Panc1 (cell line): Measurements from ENCODE around the gene ZFR2. TPM values are rescaled to one million over a fixed set of nuclear protein-coding genes. Genes with fewer than 3 reads are reported as not detected.
A peak's percentile ranks its signal among the peaks of the same experiment; 100 is the strongest.

Source experiments
- ATAC-seq: fragments of 200-7000 bp; cut with Tn5 transposase; 2 replicates; pipeline ENCODE4 v1.9.1; 2020; ENCODE audit warnings: mild to moderate bottlenecking, moderate library complexity
- BruUV-seq: library from RNA; stranded (reverse); fragments of 400-500 nt; replicated peaks from 2 replicates; lab custom pipeline; 2021; lab: Mats Ljungman, UMichigan
- CTCF ChIA-PET: fragments of 300-600 bp; sonication (Branson Sonifier 250); formaldehyde crosslinking; loops from one replicate; lab custom pipeline; 2022; ENCODE audit warnings: antibody characterized with exemption; lab: Charles Lee
- POLR2A ChIA-PET: fragments of 300-600 bp; sonication (Branson Sonifier 250); formaldehyde crosslinking; loops from one replicate; lab custom pipeline; 2022; ENCODE audit warnings: antibody characterized with exemption; lab: Charles Lee
- DNase-seq: peaks from one replicate; pipeline ENCODE4 v3.0.0-alpha.2; 2010; ENCODE audit warnings: low read depth, low spot score
- H3K27ac ChIP-seq: 2 replicates; pipeline ENCODE4 v1.5.1; 2011; ENCODE audit warnings: mild to moderate bottlenecking, low read length, inconsistent platforms
- H3K27me3 ChIP-seq: fragments of 200-500 bp; sonication (Bioruptor generic); 2 replicates; pipeline ENCODE4 v1.6.0; 2014; ENCODE audit warnings: low read length, inconsistent platforms; ENCODE audit not compliant: control insufficient read depth, insufficient read depth
- H3K36me3 ChIP-seq: fragments of 200-500 bp; sonication (Bioruptor generic); 2 replicates; pipeline ENCODE4 v1.5.1; 2014; ENCODE audit warnings: inconsistent platforms, mild to moderate bottlenecking, low read length, moderate library complexity; ENCODE audit not compliant: control insufficient read depth, insufficient read depth
- H3K4me1 ChIP-seq: 2 replicates; pipeline ENCODE4 v1.5.1; 2011; ENCODE audit warnings: inconsistent platforms, mild to moderate bottlenecking, low read length, moderate library complexity; ENCODE audit not compliant: control insufficient read depth, insufficient read depth
- H3K4me3 ChIP-seq, 2 experiments: 2 replicates each; pipeline ENCODE4 v1.5.1; 2011 to 2012; ENCODE audit warnings: low read depth in 2 of 2, low read length in 2 of 2, mild to moderate bottlenecking in 2 of 2, inconsistent platforms in 1 of 2, moderate library complexity in 1 of 2
- H3K9me3 ChIP-seq: fragments of 200-500 bp; sonication (Bioruptor generic); 2 replicates; pipeline ENCODE4 v1.5.1; 2014; ENCODE audit warnings: low read depth, mild to moderate bottlenecking, inconsistent platforms, low read length, moderate library complexity; ENCODE audit not compliant: control insufficient read depth, insufficient read depth
- CTCF ChIP-seq: fragments of 450-650 bp; IDR thresholded peaks from 2 replicates; pipeline ENCODE4 v1.5.1; 2017; ENCODE audit warnings: mild to moderate bottlenecking
- POLR2AphosphoS5 ChIP-seq: IDR thresholded peaks from 2 replicates; pipeline ENCODE4 v1.6.1; 2012; ENCODE audit warnings: mild to moderate bottlenecking, low read depth, low read length, moderate library complexity
- REST ChIP-seq, 2 experiments: IDR thresholded peaks; 2 replicates each; pipeline ENCODE4 v1.6.1; 2011 to 2012; ENCODE audit warnings: low read depth in 2 of 2, control low read depth in 1 of 2, low read length in 1 of 2, mild to moderate bottlenecking in 1 of 2, moderate library complexity in 1 of 2; ENCODE audit not compliant: insufficient read depth in 1 of 2
- SIN3A ChIP-seq: IDR thresholded peaks from 2 replicates; pipeline ENCODE4 v1.6.1; 2012; ENCODE audit warnings: low read depth, mild to moderate bottlenecking, low read length, moderate library complexity, borderline replicate concordance; ENCODE audit not compliant: insufficient read depth
- TCF7L2 ChIP-seq: IDR thresholded peaks from 2 replicates; pipeline ENCODE4 v1.6.1; 2011; ENCODE audit warnings: mild to moderate bottlenecking, low read depth, low read length, inconsistent platforms
- in situ Hi-C: cut with HindIII; loops from 2 replicates; pipeline ENCODE4 v1.10.0; 2016; ENCODE audit warnings: low sequenced_read_pairs, low pct_unique_long_range_greater_than_20kb
- intact Hi-C: fragments of 100-400 bp; cut with micrococcal nuclease; formaldehyde crosslinking; loops from one replicate; pipeline ENCODE4 v1.10.0; 2022; ENCODE audit not compliant: unreplicated experiment
- total RNA-seq: library from RNA; stranded (reverse); gene quantifications from one replicate; pipeline ENCODE4 v1.2.1, GENCODE V29; 2021; ENCODE audit not compliant: unreplicated experiment

The ZFR2 gene
- total RNA-seq, 1 experiment from 2014 or later = 0.74 TPM

GRCh38 chr19:3784607-3785450, 84.0 kb downstream of the ZFR2 start:
- Histone ChIP-seq H3K4me1 (no peaks in the 10 kb centered on the region; the same call in 1 of the 2 replicates), H3K27me3 (no peaks in the 10 kb centered on the region), H3K9me3 (no peaks in the 10 kb centered on the region; the same call in 1 of the 2 replicates), H3K4me3 (no peak overlapping the region), H3K27ac (no peak overlapping the region), H3K36me3 (no peaks in the 10 kb centered on the region)
- TF ChIP-seq SIN3A = no peak
- in situ Hi-C loops (no loop called here), intact Hi-C loops (no loop called here)
- ChIA-PET CTCF (interaction anchor here (0.6 kb wide), 1 partner anchor 100 kb away, joined by 3 read pairs; no protein-coding TSS in a partner anchor), POLR2A (no interaction called here)
- ATAC-seq = peak; percentile 73
- no peak for DNase-seq
- BruUV-seq = no TSS peak

- H3K4me3 ChIP-seq = no peak overlapping the region
- DNase-seq (no peak), ATAC-seq (peak; percentile 80)
- H3K36me3 ChIP-seq = no peaks in the 10 kb centered on the region
- H3K4me1 ChIP-seq = no peaks in the 10 kb centered on the region; the same call in 1 of the 2 replicates
- no peaks in the 10 kb centered on the region; the same call in 1 of the 2 replicates for H3K9me3 ChIP-seq
- intact Hi-C loops = no loop called here
- BruUV-seq = no TSS peak
- CTCF ChIA-PET = interaction anchor here (0.6 kb wide), 2 partner anchors 101 to 151 kb away, joined by 3 read pairs; no protein-coding TSS in a partner anchor
- no peak overlapping the region for H3K27ac ChIP-seq
- H3K27me3 ChIP-seq = no peaks in the 10 kb centered on the region
- POLR2A ChIA-PET = no interaction called here
- peak; percentile 78 for TF ChIP-seq CTCF
- TF ChIP-seq TCF7L2 = no peak
- in situ Hi-C loops = no loop called here
Measured at GRCh38 chr19:3783660-3784584, 84.9 kb downstream of the ZFR2 start.

- POLR2A ChIA-PET = no interaction called here
- TF ChIP-seq SIN3A (no peak), TCF7L2 (no peak), REST (IDR thresholded peaks at IDR 0.05; ENCODE audit: insufficient read depth in 1 of 2, low read depth in 2 of 2, low read length in 1 of 2) (no peak), CTCF (no peak), POLR2AphosphoS5 (no peak)
- intact Hi-C loops (no loop called here), in situ Hi-C loops (no loop called here)
- Histone ChIP-seq H3K4me3 (no peak overlapping the region), H3K27me3 (no peaks in the 10 kb centered on the region), H3K27ac (no peak overlapping the region), H3K4me1 (no peaks in the 10 kb centered on the region; the same call in 1 of the 2 replicates), H3K9me3 (no peaks in the 10 kb centered on the region; the same call in 1 of the 2 replicates), H3K36me3 (no peaks in the 10 kb centered on the region)
- CTCF ChIA-PET = no interaction called here
- no peak for DNase-seq
- BruUV-seq = no TSS peak
- no peak for ATAC-seq
Measured at GRCh38 chr19:3782903-3783302, 85.9 kb downstream of the ZFR2 start.
